K562 (cell line): ENCODE measurements around the gene TPD52L1. TPM values are rescaled to one million over a fixed set of nuclear protein-coding genes. Genes with fewer than 3 reads are reported as not detected.
A peak's percentile ranks its signal among the peaks of the same experiment; 100 is the strongest.

Experiments
- ATAC-seq: fragments of 200-7000 bp; cut with Tn5 transposase; 3 replicates; pipeline ENCODE4 v1.9.1; 2020; ENCODE audit warnings: moderate library complexity
- BruUV-seq: library from RNA; stranded (reverse); fragments of 400-500 nt; replicated peaks from 2 replicates; lab custom pipeline; 2021; lab: Mats Ljungman, UMichigan
- CTCF ChIA-PET: fragments of 300-600 bp; formaldehyde crosslinking; extraction: SDS; loops from one replicate; lab custom pipeline; 2021; ENCODE audit warnings: low intra/inter-chr PET ratio; lab: Yijun Ruan, JAX
- POLR2A ChIA-PET: fragments of 300-600, 350-650 bp; sonication (Branson Sonifier 250); formaldehyde crosslinking; extraction: SDS; loops from one replicate; lab custom pipeline; 2021; ENCODE audit warnings: antibody characterized with exemption, inconsistent platforms; lab: Yijun Ruan, JAX
- DNase-seq, 4 experiments: peaks; one replicate each; pipeline versions ENCODE4 v3.0.0 to v3.0.0-alpha.2; 2011 to 2018; ENCODE audit warnings: low spot score in 3 of 4, mixed read lengths in 3 of 4; ENCODE audit errors: extremely low read depth in 1 of 4
- FAIRE-seq: peaks from 2 replicates; lab custom pipeline; 2011; peaks lifted over from hg19 to GRCh38; lab: Jason Lieb, UNC
- H2AFZ ChIP-seq: 2 replicates; pipeline ENCODE4 v1.6.0; 2011; ENCODE audit warnings: low read depth, low read length, control low read depth, inconsistent platforms
- H3K27ac ChIP-seq: fragments of 200-600 bp; 3 replicates; pipeline ENCODE4 v1.8.0; 2011; ENCODE audit warnings: low read depth, mild to moderate bottlenecking, control low read depth, inconsistent platforms, low read length, moderate library complexity, mixed read lengths; ENCODE audit errors: extremely low read depth
- H3K27me3 ChIP-seq, 2 experiments: fragments of 300-600 bp in 1 of 2; 2 replicates in 1 of 2; 3 replicates in 1 of 2; pipeline versions ENCODE4 v1.6.0 to v1.8.0; 2011; ENCODE audit warnings: inconsistent platforms in 2 of 2, low read length in 2 of 2, mild to moderate bottlenecking in 1 of 2, mixed read lengths in 1 of 2, moderate library complexity in 1 of 2; ENCODE audit not compliant: control insufficient read depth in 2 of 2, insufficient read depth in 2 of 2
- H3K36me3 ChIP-seq: fragments of 300-600 bp; 3 replicates; pipeline ENCODE4 v1.8.0; 2011; ENCODE audit warnings: mild to moderate bottlenecking, low read length, inconsistent platforms; ENCODE audit not compliant: control insufficient read depth, insufficient read depth
- H3K4me1 ChIP-seq, 2 experiments: fragments of 200-600 bp in 1 of 2; replicated peaks in 1 of 2; 2 replicates in 1 of 2; 3 replicates in 1 of 2; pipeline versions ENCODE4 v1.5.1 to v1.8.0; 2011; ENCODE audit warnings: inconsistent platforms in 2 of 2, low read length in 2 of 2, mild to moderate bottlenecking in 1 of 2, mixed read lengths in 1 of 2, moderate library complexity in 1 of 2; ENCODE audit not compliant: control insufficient read depth in 2 of 2, insufficient read depth in 2 of 2
- H3K4me2 ChIP-seq: 2 replicates; pipeline ENCODE4 v1.6.1; 2011; ENCODE audit warnings: low read length, control low read depth, inconsistent platforms, mixed read lengths; ENCODE audit not compliant: insufficient read depth
- H3K4me3 ChIP-seq: fragments of 200-600 bp; sonication (generic), shearing (Covaris generic); 2 replicates; pipeline ENCODE4 v1.5.1; 2016; ENCODE audit warnings: control low read depth, inconsistent platforms
- H3K79me2 ChIP-seq: fragments of 200-600 bp; 3 replicates; pipeline ENCODE4 v1.8.0; 2011; ENCODE audit warnings: low read length, inconsistent platforms; ENCODE audit not compliant: control insufficient read depth, insufficient read depth
- H3K9ac ChIP-seq, 2 experiments: 2 replicates each; pipeline versions ENCODE4 v1.6.0 to v1.6.1; 2011; ENCODE audit warnings: low read depth in 2 of 2, low read length in 2 of 2, control low read depth in 1 of 2, inconsistent platforms in 1 of 2, mild to moderate bottlenecking in 1 of 2, mixed read lengths in 1 of 2; ENCODE audit not compliant: insufficient read depth in 1 of 2
- H3K9me1 ChIP-seq: one replicate; pipeline ENCODE4 v1.6.0; 2011; ENCODE audit warnings: inconsistent platforms, mild to moderate bottlenecking, low read length, moderate library complexity; ENCODE audit not compliant: control insufficient read depth, insufficient read depth
- H3K9me3 ChIP-seq: replicated peaks from 2 replicates; pipeline ENCODE4 v1.5.1; 2011; ENCODE audit warnings: low read depth, low read length, inconsistent platforms; ENCODE audit not compliant: control insufficient read depth, insufficient read depth
- H4K20me1 ChIP-seq: replicated peaks from 2 replicates; pipeline ENCODE4 v1.6.1; 2011; ENCODE audit warnings: low read length, inconsistent platforms, mixed read lengths; ENCODE audit not compliant: control insufficient read depth, insufficient read depth
- CGGBP1 ChIP-seq: fragments of 250-450 bp; sonication (Bioruptor Pico); IDR thresholded peaks from 2 replicates; pipeline ENCODE4 v1.9.0; 2021; ENCODE audit warnings: mild to moderate bottlenecking
- CREB3L1 ChIP-seq: fragments of 450-650 bp; IDR thresholded peaks from 2 replicates; pipeline ENCODE4 v1.6.1; 2014; ENCODE audit warnings: low read depth, mild to moderate bottlenecking, moderate library complexity, borderline replicate concordance
- FOXA3 ChIP-seq, 2 experiments: fragments of 450-650 bp in 1 of 2; sonication (generic) in 1 of 2; formaldehyde crosslinking; IDR thresholded peaks in 1 of 2; conservative IDR thresholded peaks in 1 of 2; 2 replicates each; pipeline versions ENCODE4 v1.4.0 to v1.8.0; 2020 to 2022; ENCODE audit warnings: mild to moderate bottlenecking in 2 of 2, missing genetic modification reagents in 1 of 2
- HDAC3 ChIP-seq: fragments of 450-650 bp; IDR thresholded peaks from 2 replicates; pipeline ENCODE4 v1.6.1; 2018; ENCODE audit warnings: borderline replicate concordance, mild to moderate bottlenecking, moderate library complexity; ENCODE audit not compliant: partially characterized antibody
- HNRNPLL ChIP-seq: fragments of 200-400 bp; formaldehyde crosslinking; IDR thresholded peaks from 2 replicates; pipeline ENCODE4 v1.6.1; 2017; ENCODE audit warnings: low read length, low read depth, mild to moderate bottlenecking; ENCODE audit not compliant: poor library complexity, severe bottlenecking
- NCOR1 ChIP-seq: fragments of 450-650 bp; IDR thresholded peaks from 2 replicates; pipeline ENCODE4 v1.6.1; 2016; ENCODE audit warnings: mild to moderate bottlenecking, moderate library complexity
- PBX2 ChIP-seq, 2 experiments: IDR thresholded peaks in 1 of 2; conservative IDR thresholded peaks in 1 of 2; 2 replicates each; pipeline ENCODE4 v1.6.1; 2016; ENCODE audit warnings: low read depth in 2 of 2, mild to moderate bottlenecking in 1 of 2, missing compliant biosample characterization in 1 of 2, missing genetic modification characterization in 1 of 2, moderate library complexity in 1 of 2
- POLR2A ChIP-seq: fragments of 450-650 bp; conservative IDR thresholded peaks from 2 replicates; pipeline ENCODE4 v1.6.1; 2016
- PRPF4 ChIP-seq: fragments of 200-400 bp; formaldehyde crosslinking; IDR thresholded peaks from one replicate; pipeline ENCODE4 v1.6.1; 2017; ENCODE audit warnings: low read length, low read depth, mild to moderate bottlenecking; ENCODE audit not compliant: insufficient read depth, poor library complexity, severe bottlenecking
- ZNF124 ChIP-seq: sonication (generic); formaldehyde crosslinking; IDR thresholded peaks from 2 replicates; pipeline ENCODE4 v1.8.1; 2022; ENCODE audit warnings: missing genetic modification reagents
- ZNF77 ChIP-seq: fragments of 250-450 bp; sonication (Bioruptor Pico); IDR thresholded peaks from 2 replicates; pipeline ENCODE4 v1.5.0; 2020
- WGBS: fragments of 100-300 bp; shearing (Covaris generic); methylation state at CpG from one replicate; pipeline ENCODE4 v1.1.6; 2016; ENCODE audit warnings: low coverage, mixed read lengths; ENCODE audit not compliant: insufficient coverage; ENCODE audit errors: missing lambda C conversion rate; 5-methylcytosine and 5-hydroxymethylcytosine counted together
- in situ Hi-C: fragments of 300-500 bp; cut with MboI; formaldehyde crosslinking; loops from 4 replicates; pipeline ENCODE4 v1.15.0; 2018; ENCODE audit warnings: inconsistent platforms, mixed read lengths
- intact Hi-C: fragments of 100-400 bp; cut with micrococcal nuclease; formaldehyde crosslinking; loops from 2 replicates; pipeline ENCODE4 v1.14.2; 2022
- polyA plus RNA-seq, 8 experiments: library from polyadenylated mRNA; depleted of rRNA in 4 of 8; stranded (reverse) in 5 of 8; unstranded in 3 of 8; fragments of >200 nt; fragmentation: Nextera tagmentation in 2 of 8; fragmentation: Illumina TruSeq in 1 of 8; extraction: Ambion mirVana in 2 of 8; extraction: Trizol in 1 of 8; gene quantifications; 2 replicates each; pipeline versions ENCODE4 v1.2.1 to v1.2.3, GENCODE V29; 2011 to 2014; ENCODE audit warnings: inconsistent platforms in 1 of 8, missing spikeins in 1 of 8
- total RNA-seq, 7 experiments: library from RNA; depleted of rRNA in 6 of 7; stranded (reverse); fragments of >200 nt in 6 of 7; fragmentation: Illumina TruSeq in 2 of 7; extraction: Trizol in 2 of 7; gene quantifications; 2 replicates each; pipeline versions ENCODE4 v1.2.1 to v1.2.3, GENCODE V29; 2011 to 2021; ENCODE audit warnings: low replicate concordance in 1 of 7

TPD52L1 gene
- total and polyA plus RNA-seq, 9 of the 15 experiments (the other 6 are each of a cell fraction or from before 2014, with no cell fraction given), result 12.9 to 149 (median 75.7) TPM

- TF ChIP-seq PRPF4, result peak; percentile 19
- TF ChIP-seq POLR2A, result peak; percentile 93
- peak; percentile 94 for TF ChIP-seq HNRNPLL
- TF ChIP-seq, all 486 proteins: peak for 195
Observed at GRCh38 chr6:125301435-125302391, 148.1 kb downstream of the TPD52L1 start, which contains the start of gene HDDC2 (continued).

- intact Hi-C loops (loop anchor here (1.0 to 5.0 kb wide), 2 partner anchors 150 to 341 kb away; partner anchors contain the start of genes RNF217 and TPD52L1), in situ Hi-C loops (loop anchor here (10.0 kb wide), 1 partner anchor 428 kb away; no protein-coding TSS in a partner anchor)
- ATAC-seq, result peak; percentile 3; the same call in 1 of the 3 replicates
- H3K36me3 ChIP-seq, result peaks cover 26% of the 10 kb centered on the region
- H3K4me1 ChIP-seq, result peaks cover 11 to 58% of the 10 kb centered on the region in 2 experiments
- peak overlapping the region; percentile 73 for H2AFZ ChIP-seq
- CTCF ChIA-PET, result no interaction called here
- peaks cover 4% of the 10 kb centered on the region for H3K9me1 ChIP-seq
- H3K79me2 ChIP-seq, result peaks cover 41% of the 10 kb centered on the region
- no peaks in the 10 kb centered on the region for H4K20me1 ChIP-seq
- BruUV-seq, result no TSS peak
- 0 out of 2 replicates have a peak, but pooled peaks cover 3% of the 10 kb centered on the region for H3K9me3 ChIP-seq
- POLR2A ChIA-PET, result interaction anchor here (1.7 kb wide), 1 partner anchor 8 kb away, joined by 3 read pairs; no protein-coding TSS in a partner anchor
- FAIRE-seq, result no peak
- peak overlapping the region; percentile 80 for H3K4me2 ChIP-seq
- H3K4me3 ChIP-seq, result no peak overlapping the region
- peak; percentile 30 to 51 (median 37) for DNase-seq
- WGBS, result 8% methylated on average over 4 of the region's 4 CpGs
- peak overlapping the region in 1 of 2 experiments; percentile 81; a peak in 2 of 4 replicates for H3K9ac ChIP-seq
- no peaks in the 10 kb centered on the region for H3K27me3 ChIP-seq
- H3K27ac ChIP-seq, result peak overlapping the region; percentile 96
- TF ChIP-seq PBX2 (CRISPR knock-in tag; IDR thresholded peaks at IDR 0.05; ENCODE audit: low read depth) (no peak), PBX2 (tag; conservative IDR thresholded peaks at IDR 0.05; ENCODE audit: low read depth) (peak; percentile 70), CGGBP1 (CRISPR knock-in tag) (no peak), CREB3L1 (peak; percentile 41; the same call in 1 of the 2 replicates), FOXA3 (CRISPR knock-in tag; conservative IDR thresholded peaks at IDR 0.05 in 1 of 2, IDR thresholded peaks at IDR 0.05 in 1 of 2) (peak in 1 of 2 experiments; percentile 52; a peak in 2 of 4 replicates), NCOR1 (peak; percentile 50), ZNF77 (CRISPR knock-in tag) (no peak), HDAC3 (peak; percentile 6), ZNF124 (no peak)
Observed at GRCh38 chr6:125302840-125303511, 149.4 kb downstream of the TPD52L1 start.
